Liver (tissue), 9 donors: ENCODE results near the gene VPREB1. TPM values are rescaled to one million over a fixed set of nuclear protein-coding genes. Genes with fewer than 3 reads are reported as not detected.

Source experiments
- DNase-seq: peaks from one replicate; pipeline ENCODE4 v3.0.0-alpha.2; 2017; ENCODE audit warnings: low spot score
- H3K27ac ChIP-seq, 2 donors: one replicate each; pipeline ENCODE4 v1.7.0; 2013; ENCODE audit warnings: inconsistent platforms in 2 of 2, low read length in 2 of 2, control low read depth in 1 of 2, low read depth in 1 of 2, mild to moderate bottlenecking in 1 of 2
- H3K27me3 ChIP-seq, 4 donors: one replicate each; pipeline versions ENCODE4 v1.6.1 to v1.7.0; 2013; ENCODE audit warnings: low read length in 3 of 4, inconsistent platforms in 1 of 4, mild to moderate bottlenecking in 1 of 4, moderate library complexity in 1 of 4; ENCODE audit not compliant: control insufficient read depth in 4 of 4, insufficient read depth in 4 of 4
- H3K36me3 ChIP-seq, 4 donors: one replicate each; pipeline versions ENCODE4 v1.6.1 to v1.7.0; 2013; ENCODE audit warnings: low read length in 3 of 4, mild to moderate bottlenecking in 3 of 4, low read depth in 1 of 4, moderate library complexity in 1 of 4; ENCODE audit not compliant: control insufficient read depth in 4 of 4, insufficient read depth in 3 of 4
- H3K4me1 ChIP-seq, 4 donors: one replicate each; pipeline versions ENCODE4 v1.6.1 to v1.7.0; 2013; ENCODE audit warnings: low read length in 3 of 4, mild to moderate bottlenecking in 3 of 4, moderate library complexity in 1 of 4; ENCODE audit not compliant: control insufficient read depth in 4 of 4, insufficient read depth in 4 of 4
- H3K4me3 ChIP-seq, 3 donors: one replicate each; pipeline versions ENCODE4 v1.6.1 to v1.7.0; 2013; ENCODE audit warnings: low read length in 3 of 3, control low read depth in 1 of 3, low read depth in 1 of 3, mild to moderate bottlenecking in 1 of 3
- H3K9ac ChIP-seq, 2 donors: one replicate each; pipeline ENCODE4 v1.7.0; 2013; ENCODE audit warnings: low read length in 2 of 2, mild to moderate bottlenecking in 2 of 2, moderate library complexity in 2 of 2, control low read depth in 1 of 2, low read depth in 1 of 2
- H3K9me3 ChIP-seq, 4 donors: one replicate each; pipeline versions ENCODE4 v1.6.1 to v1.7.0; 2013; ENCODE audit warnings: low read length in 3 of 4; ENCODE audit not compliant: control insufficient read depth in 4 of 4
- ATF3 ChIP-seq: IDR thresholded peaks from 2 replicates; pipeline ENCODE4 v1.6.1; 2016; ENCODE audit warnings: antibody characterized with exemption
- CTCF ChIP-seq: fragments of 150-350 bp; IDR thresholded peaks from 2 replicates; pipeline ENCODE4 v1.5.1; 2017; ENCODE audit warnings: improper control_type of control experiment, low read depth, low read length; ENCODE audit not compliant: missing input control
- EGR1 ChIP-seq, 2 donors: IDR thresholded peaks; 2 replicates each; pipeline ENCODE4 v1.6.1; 2016 to 2018; ENCODE audit warnings: antibody characterized with exemption in 2 of 2, low read depth in 2 of 2
- FOXA1 ChIP-seq: IDR thresholded peaks from 2 replicates; pipeline ENCODE4 v1.6.1; 2016; ENCODE audit warnings: antibody characterized with exemption
- FOXA2 ChIP-seq: IDR thresholded peaks from 2 replicates; pipeline ENCODE4 v1.6.1; 2016; ENCODE audit warnings: antibody characterized with exemption
- GABPA ChIP-seq, 2 donors: IDR thresholded peaks in 1 of 2; conservative IDR thresholded peaks in 1 of 2; 2 replicates each; pipeline ENCODE4 v1.6.1; 2016; ENCODE audit warnings: antibody characterized with exemption in 2 of 2, mild to moderate bottlenecking in 1 of 2, moderate library complexity in 1 of 2
- HNF4A ChIP-seq, 2 donors: conservative IDR thresholded peaks; 2 replicates each; pipeline ENCODE4 v1.6.1; 2016; ENCODE audit warnings: antibody characterized with exemption in 2 of 2, mild to moderate bottlenecking in 2 of 2
- HNF4G ChIP-seq: IDR thresholded peaks from 2 replicates; pipeline ENCODE4 v1.6.1; 2016; ENCODE audit warnings: antibody characterized with exemption
- JUND ChIP-seq, 2 donors: IDR thresholded peaks; 2 replicates each; pipeline ENCODE4 v1.6.1; 2016; ENCODE audit warnings: antibody characterized with exemption in 2 of 2
- RAD21 ChIP-seq, 2 donors: IDR thresholded peaks; 2 replicates each; pipeline ENCODE4 v1.6.1; 2016; ENCODE audit warnings: antibody characterized with exemption in 2 of 2, mild to moderate bottlenecking in 2 of 2
- REST ChIP-seq: IDR thresholded peaks from 2 replicates; pipeline ENCODE4 v1.6.1; 2016; ENCODE audit warnings: antibody characterized with exemption, mild to moderate bottlenecking
- RXRA ChIP-seq, 2 donors: IDR thresholded peaks; 2 replicates each; pipeline ENCODE4 v1.6.1; 2017 to 2018; ENCODE audit warnings: antibody characterized with exemption in 2 of 2, mild to moderate bottlenecking in 1 of 2
- SP1 ChIP-seq: IDR thresholded peaks from 2 replicates; pipeline ENCODE4 v1.6.1; 2018; ENCODE audit warnings: antibody characterized with exemption, mild to moderate bottlenecking
- TAF1 ChIP-seq: conservative IDR thresholded peaks from 2 replicates; pipeline ENCODE4 v1.6.1; 2016; ENCODE audit warnings: antibody characterized with exemption, mild to moderate bottlenecking
- YY1 ChIP-seq: IDR thresholded peaks from 2 replicates; pipeline ENCODE4 v1.6.1; 2016; ENCODE audit warnings: antibody characterized with exemption, mild to moderate bottlenecking
- ZBTB33 ChIP-seq: IDR thresholded peaks from 2 replicates; pipeline ENCODE4 v1.6.1; 2016; ENCODE audit warnings: antibody characterized with exemption
- WGBS: extraction: QIAGEN DNeasy Blood & Tissue Kit; methylation state at CpG from one replicate; pipeline ENCODE4 v1.1.7; 2013; 5-methylcytosine and 5-hydroxymethylcytosine counted together
- polyA plus RNA-seq, 2 donors: library from polyadenylated mRNA; stranded (reverse) in 1 of 2; unstranded in 1 of 2; fragments of 200-250 nt in 1 of 2; fragments of >200 nt in 1 of 2; fragmentation: Nextera tagmentation in 1 of 2; extraction: Ambion mirVana in 1 of 2; gene quantifications; one replicate each; pipeline versions ENCODE4 v1.2.1 to v1.2.3, GENCODE V29; 2013 to 2015
- total RNA-seq, 2 donors: library from RNA; depleted of rRNA; stranded (reverse); fragments of >200 nt; gene quantifications; one replicate each; pipeline ENCODE4 v1.2.3, GENCODE V29; 2014
- TF ChIP-seq, protein P1 (sequence below): IDR thresholded peaks from 2 replicates; pipeline ENCODE4 v1.6.1; 2016; ENCODE audit warnings: antibody characterized with exemption
- donor health status: healthy.
- donor health status: healthy.
- donor health status: healthy.
- donor health status: healthy.
- donor health status: healthy.

VPREB1 gene
- total and polyA plus RNA-seq, 4 donors = 1.1 TPM; not detected in 3

GRCh38 chr22:22196018-22196533, 48.5 kb upstream of the VPREB1 start:
- H3K27ac ChIP-seq = no peak overlapping the region
- no peaks in the 10 kb centered on the region for H3K9me3 ChIP-seq
- no peak for DNase-seq
- H3K4me1 ChIP-seq = no peaks in the 10 kb centered on the region
- WGBS = 81% methylated on average over 11 of the region's 11 CpGs
- no peak overlapping the region for H3K9ac ChIP-seq
- peaks cover 0 to 8% (median 0%) of the 10 kb centered on the region in 4 donors for H3K27me3 ChIP-seq
- H3K4me3 ChIP-seq = no peak overlapping the region
- no peaks in the 10 kb centered on the region for H3K36me3 ChIP-seq
- TF ChIP-seq RAD21 (IDR thresholded peaks at IDR 0.05) (no peak), RXRA (IDR thresholded peaks at IDR 0.05) (no peak), GABPA (IDR thresholded peaks at IDR 0.05 in 1 of 2, conservative IDR thresholded peaks at IDR 0.05 in 1 of 2) (no peak), ZBTB33 (no peak), FOXA1 (no peak), REST (no peak), FOXA2 (no peak), YY1 (no peak), SP1 (no peak), JUND (IDR thresholded peaks at IDR 0.05) (no peak), HNF4G (no peak), CTCF (no peak)

DNA sequence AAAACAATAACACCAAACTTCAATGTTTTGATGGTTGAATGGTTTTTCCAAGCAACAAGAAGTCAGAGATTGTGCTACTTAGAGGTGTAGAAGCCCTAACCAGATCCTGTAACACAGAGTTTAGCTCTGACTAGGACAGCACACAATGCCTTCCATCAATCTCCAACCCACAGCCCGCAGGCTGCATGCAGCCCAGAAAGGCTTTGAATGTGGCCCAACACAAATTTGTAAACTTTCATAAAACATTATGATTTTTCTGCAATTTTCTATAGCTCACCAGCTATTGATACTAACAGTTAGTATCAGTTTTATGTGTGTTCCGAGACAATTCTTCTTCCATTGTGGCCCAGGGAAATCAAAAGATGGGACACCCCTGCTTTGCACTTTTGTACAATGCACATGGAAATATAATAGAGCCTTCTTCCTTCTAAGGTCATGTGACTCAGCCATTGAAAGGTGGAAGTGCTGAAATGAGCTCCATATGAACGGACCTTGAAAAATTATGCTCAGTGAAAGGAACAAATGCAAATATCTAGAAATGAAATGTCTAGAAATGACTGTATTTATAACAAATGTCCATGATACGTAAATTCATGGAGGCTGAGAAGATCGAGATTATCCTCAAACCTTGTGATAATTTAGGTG, 47.6 kb upstream of the VPREB1 start:
- H3K27me3 ChIP-seq = peaks cover 0 to 8% (median 0%) of the 10 kb centered on the region in 4 donors
- H3K9me3 ChIP-seq = no peaks in the 10 kb centered on the region
- no peak overlapping the region for H3K9ac ChIP-seq
- H3K27ac ChIP-seq = no peak overlapping the region
- H3K36me3 ChIP-seq = no peaks in the 10 kb centered on the region
- no peak for DNase-seq
- H3K4me1 ChIP-seq = no peaks in the 10 kb centered on the region
- 66% methylated on average over 5 of the region's 5 CpGs for WGBS
- no peak overlapping the region for H3K4me3 ChIP-seq
- TF ChIP-seq EGR1 (IDR thresholded peaks at IDR 0.05; ENCODE audit: low read depth in 2 of 2) (no peak), ATF3 (no peak), HNF4A (conservative IDR thresholded peaks at IDR 0.05) (no peak), REST (no peak), FOXA2 (no peak), RXRA (IDR thresholded peaks at IDR 0.05) (no peak), YY1 (no peak), SP1 (no peak), GABPA (IDR thresholded peaks at IDR 0.05 in 1 of 2, conservative IDR thresholded peaks at IDR 0.05 in 1 of 2) (no peak), CTCF (no peak), TAF1 (no peak), JUND (IDR thresholded peaks at IDR 0.05) (no peak)
- TF ChIP-seq, protein P1, sequence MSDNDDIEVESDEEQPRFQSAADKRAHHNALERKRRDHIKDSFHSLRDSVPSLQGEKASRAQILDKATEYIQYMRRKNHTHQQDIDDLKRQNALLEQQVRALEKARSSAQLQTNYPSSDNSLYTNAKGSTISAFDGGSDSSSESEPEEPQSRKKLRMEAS = no peak
